Fibroblast of villous mesenchyme (primary cell): Measurements from ENCODE around the gene TDRD6. TPM values are rescaled to one million over a fixed set of nuclear protein-coding genes. Genes with fewer than 3 reads are reported as not detected.

Source experiments
- DNase-seq: peaks from one replicate; pipeline ENCODE4 v3.0.0-alpha.2; 2010; ENCODE audit warnings: low read depth
- H3K4me3 ChIP-seq: 2 replicates; pipeline ENCODE4 v1.5.1; 2011; ENCODE audit warnings: low read depth, mild to moderate bottlenecking, low read length
- CTCF ChIP-seq: IDR thresholded peaks from 2 replicates; pipeline ENCODE4 v1.5.1; 2012; ENCODE audit warnings: low read depth, mild to moderate bottlenecking, low read length; ENCODE audit not compliant: insufficient read depth
- total RNA-seq: library from RNA; depleted of rRNA; stranded (reverse); fragments of >200 nt; gene quantifications from 2 replicates; pipeline ENCODE4 v1.2.3, GENCODE V29; 2012

TDRD6 gene
- total RNA-seq, 1 donor: under 0.01 TPM

- peak; percentile 8 for DNase-seq
- no peak for TF ChIP-seq CTCF
- no peak overlapping the region for H3K4me3 ChIP-seq
Observed at GRCh38 chr6:46704562-46704961, 16.9 kb downstream of the TDRD6 start.

- no peak overlapping the region for H3K4me3 ChIP-seq
- TF ChIP-seq CTCF: no peak
- no peak for DNase-seq
Observed at GRCh38 chr6:46706464-46706863, 18.8 kb downstream of the TDRD6 start.

GRCh38 chr6:46711491-46711890 lies 23.8 kb downstream of the TDRD6 start:
- no peak for DNase-seq
- TF ChIP-seq CTCF: no peak
- H3K4me3 ChIP-seq: no peak overlapping the region

GRCh38 chr6:46715141-46715540 lies 27.5 kb downstream of the TDRD6 start:
- TF ChIP-seq CTCF: no peak
- DNase-seq: no peak
- no peak overlapping the region for H3K4me3 ChIP-seq

- H3K4me3 ChIP-seq: no peak overlapping the region
- TF ChIP-seq CTCF: no peak
- DNase-seq: no peak
Observed at GRCh38 chr6:46719099-46719498, 31.4 kb downstream of the TDRD6 start.

GRCh38 chr6:46720401-46720800 lies 32.7 kb downstream of the TDRD6 start:
- no peak for TF ChIP-seq CTCF
- H3K4me3 ChIP-seq: no peak overlapping the region
- no peak for DNase-seq

- DNase-seq: no peak
- TF ChIP-seq CTCF: no peak
- no peak overlapping the region for H3K4me3 ChIP-seq
Observed at GRCh38 chr6:46729787-46730326, 42.2 kb downstream of the TDRD6 start.
